B cell (primary cell): Measurements from ENCODE around the gene PCDHA12. TPM values are rescaled to one million over a fixed set of nuclear protein-coding genes. Genes with fewer than 3 reads are reported as not detected.

ENCODE experiments used
- ATAC-seq: fragments of 200-7000 bp; cut with Tn5 transposase; one replicate; pipeline ENCODE4 v1.10.0; 2021; ENCODE audit warnings: low read depth, mild to moderate bottlenecking, moderate number of reproducible peaks, moderate library complexity
- CTCF ChIA-PET: fragments of 350-600 bp; sonication (Branson Sonifier 250); formaldehyde crosslinking; loops from one replicate; lab custom pipeline; 2021; ENCODE audit warnings: antibody characterized with exemption, inconsistent platforms; lab: Charles Lee
- POLR2A ChIA-PET: fragments of 350-600 bp; sonication (Branson Sonifier 250); formaldehyde crosslinking; loops from one replicate; lab custom pipeline; 2021; ENCODE audit warnings: antibody characterized with exemption; lab: Charles Lee
- DNase-seq: peaks from one replicate; pipeline ENCODE4 v3.0.0; 2013
- H2AFZ ChIP-seq: 2 replicates; pipeline ENCODE4 v1.6.1; 2012; ENCODE audit warnings: mild to moderate bottlenecking, low read depth, low read length; ENCODE audit not compliant: insufficient read depth, poor library complexity, severe bottlenecking
- H3K27ac ChIP-seq, 2 donors: 1 replicate in 1 of 2; 2 replicates in 1 of 2; pipeline ENCODE4 v1.5.1; 2012 to 2013; ENCODE audit warnings: low read length in 2 of 2, mild to moderate bottlenecking in 2 of 2, moderate library complexity in 1 of 2
- H3K27me3 ChIP-seq, 4 experiments: fragments of 200-600 bp in 1 of 4; sonication (generic) in 1 of 4; replicated peaks in 1 of 4; 1 replicate in 2 of 4; 2 replicates in 2 of 4; pipeline versions ENCODE4 v1.6.1 to v1.7.0; 2013 to 2016; ENCODE audit warnings: low read length in 3 of 4, mild to moderate bottlenecking in 2 of 4, mixed read lengths in 1 of 4, moderate library complexity in 1 of 4; ENCODE audit not compliant: insufficient read depth in 4 of 4, control insufficient read depth in 3 of 4; ENCODE audit errors: control extremely low read depth in 1 of 4
- H3K36me3 ChIP-seq, 2 experiments: replicated peaks in 1 of 2; 1 replicate in 1 of 2; 2 replicates in 1 of 2; pipeline versions ENCODE4 v1.6.1 to v1.7.1; 2013; ENCODE audit warnings: low read length in 1 of 2; ENCODE audit not compliant: insufficient read depth in 2 of 2, control insufficient read depth in 1 of 2; ENCODE audit errors: control extremely low read depth in 1 of 2, extremely low read depth in 1 of 2
- H3K4me1 ChIP-seq, 2 donors: fragments of 200-600 bp in 1 of 2; sonication (generic) in 1 of 2; 1 replicate in 1 of 2; 2 replicates in 1 of 2; pipeline versions ENCODE4 v1.5.1 to v1.6.1; 2013 to 2017; ENCODE audit warnings: low read length in 2 of 2; ENCODE audit not compliant: control insufficient read depth in 2 of 2, insufficient read depth in 2 of 2
- H3K4me2 ChIP-seq: replicated peaks from 2 replicates; pipeline ENCODE3; 2012; ENCODE audit warnings: mild to moderate bottlenecking, low read depth, low read length; ENCODE audit not compliant: poor library complexity, severe bottlenecking
- H3K4me3 ChIP-seq, 5 experiments: fragments of 200-600 bp in 1 of 5; sonication (generic) in 1 of 5; 1 replicate in 3 of 5; 2 replicates in 2 of 5; pipeline versions ENCODE4 v1.5.1 to v1.7.0; 2011 to 2016; ENCODE audit warnings: low read length in 4 of 5, mild to moderate bottlenecking in 4 of 5, low read depth in 2 of 5, control low read depth in 1 of 5, moderate library complexity in 1 of 5; ENCODE audit not compliant: insufficient read depth in 1 of 5; ENCODE audit errors: control extremely low read depth in 1 of 5, extremely low read depth in 1 of 5
- H3K79me2 ChIP-seq: fragments of 200-600 bp; sonication (generic); one replicate; pipeline ENCODE4 v1.6.0; 2016; ENCODE audit warnings: low read length; ENCODE audit not compliant: control insufficient read depth, insufficient read depth
- H3K9ac ChIP-seq: fragments of 200-600 bp; sonication (generic); 2 replicates; pipeline ENCODE4 v1.6.1; 2017; ENCODE audit warnings: mild to moderate bottlenecking, low read length, moderate library complexity
- H3K9me3 ChIP-seq, 3 donors: one replicate each; pipeline versions ENCODE4 v1.6.1 to v1.7.1; 2013; ENCODE audit warnings: low read length in 2 of 3; ENCODE audit not compliant: control insufficient read depth in 2 of 3, insufficient read depth in 1 of 3; ENCODE audit errors: control extremely low read depth in 1 of 3
- H4K20me1 ChIP-seq: 2 replicates; pipeline ENCODE4 v1.6.0; 2012; ENCODE audit warnings: mild to moderate bottlenecking, low read length; ENCODE audit not compliant: insufficient read depth, control insufficient read depth, poor library complexity, severe bottlenecking
- H3K27ac Mint-ChIP-seq: one replicate; pipeline ENCODE4 v1.8.0; 2021; ENCODE audit warnings: mixed read lengths
- H3K27me3 Mint-ChIP-seq: one replicate; pipeline ENCODE4 v1.8.0; 2021; ENCODE audit warnings: mixed read lengths
- H3K4me1 Mint-ChIP-seq: one replicate; pipeline ENCODE4 v1.8.0; 2021; ENCODE audit warnings: mixed read lengths
- H3K4me3 Mint-ChIP-seq: one replicate; pipeline ENCODE4 v1.8.0; 2021; ENCODE audit warnings: mixed read lengths
- H3K9me3 Mint-ChIP-seq: one replicate; pipeline ENCODE4 v1.8.0; 2022; ENCODE audit warnings: mixed read lengths; ENCODE audit not compliant: insufficient read depth
- CTCF ChIP-seq: fragments of 200-600 bp; IDR thresholded peaks from one replicate; pipeline ENCODE4 v1.8.0; 2022; ENCODE audit warnings: antibody characterized with exemption, mild to moderate bottlenecking
- EZH2 ChIP-seq: IDR thresholded peaks from 2 replicates; pipeline ENCODE4 v1.6.1; 2012; ENCODE audit warnings: borderline replicate concordance, low read depth, mild to moderate bottlenecking, moderate library complexity, low read length; ENCODE audit not compliant: insufficient read depth, poor library complexity, severe bottlenecking
- WGBS: methylation state at CpG from one replicate; pipeline ENCODE4 v1.1.5; 2013; ENCODE audit warnings: missing lambda C conversion rate; ENCODE audit not compliant: insufficient coverage; 5-methylcytosine and 5-hydroxymethylcytosine counted together
- intact Hi-C: fragments of 100-400 bp; cut with micrococcal nuclease; formaldehyde crosslinking; loops from one replicate; pipeline ENCODE4 v1.10.0; 2022
- polyA minus RNA-seq: library from RNA; depleted of rRNA, polyadenylated mRNA; stranded (reverse); fragments of >200 nt; gene quantifications from 2 replicates; pipeline ENCODE4 v1.2.3, GENCODE V29; 2012
- polyA plus RNA-seq: library from polyadenylated mRNA; depleted of rRNA; stranded (reverse); fragments of >200 nt; gene quantifications from 2 replicates; pipeline ENCODE4 v1.2.3, GENCODE V29; 2012
- total RNA-seq, 2 donors: library from RNA; stranded (reverse); fragments of 120-200 nt in 1 of 2; gene quantifications; 1 replicate in 1 of 2; 2 replicates in 1 of 2; pipeline versions ENCODE4 v1.2.3 to v1.2.4, GENCODE V29; 2013 to 2022

PCDHA12 gene
- total RNA-seq (not detected in 2 replicates), polyA plus RNA-seq (not detected in 2 replicates), polyA minus RNA-seq (not detected in 2 replicates)
- not detected for total RNA-seq (2013)

- no peaks in the 10 kb centered on the region for H3K4me1 ChIP-seq
- no peak within 1 kb of the TSS for H3K4me3 ChIP-seq
- ATAC-seq (no peak), DNase-seq (no peak)
- H3K36me3 ChIP-seq = no peaks in the 10 kb centered on the region
- Mint-ChIP-seq H3K4me3 (no peak within 1 kb of the TSS), H3K27me3 (peaks cover 20% of the 10 kb centered on the region), H3K4me1 (no peaks in the 10 kb centered on the region), H3K9me3 (peaks cover 2% of the 10 kb centered on the region), H3K27ac (no peak within 1 kb of the TSS)
- WGBS = 31% methylated on average over 35 of the region's 47 CpGs
- no peak within 1 kb of the TSS for H3K27ac ChIP-seq
- intact Hi-C loops = no loop called here
- TF ChIP-seq CTCF (no peak), EZH2 (no peak)
- H2AFZ ChIP-seq = no peak within 1 kb of the TSS
- H3K79me2 ChIP-seq = no peaks in the 10 kb centered on the region
- ChIA-PET CTCF (no interaction called here), POLR2A (no interaction called here)
- H3K27me3 ChIP-seq = peaks cover 0 to 16% (median 12%) of the 10 kb centered on the region in 4 experiments
- no peak within 1 kb of the TSS for H3K9ac ChIP-seq
- H4K20me1 ChIP-seq = no peaks in the 10 kb centered on the region
- H3K4me2 ChIP-seq = no peak within 1 kb of the TSS
- peaks cover 0 to 32% (median 8%) of the 10 kb centered on the region in 3 donors for H3K9me3 ChIP-seq
Measured at GRCh38 chr5:140875085-140876065, at the start of gene PCDHA12. Gene PCDHA12 (plus strand): TSS chr5:140875308. CDS start chr5:140875473, 165 bp downstream.
